ENCODE measurements around the gene EVA1C.
"Not testable (repeated sequence)": the region's sequence is repeated elsewhere in the genome, so short reads cannot be mapped to it uniquely, and the experiment has no call there.

The EVA1C gene

DNA sequence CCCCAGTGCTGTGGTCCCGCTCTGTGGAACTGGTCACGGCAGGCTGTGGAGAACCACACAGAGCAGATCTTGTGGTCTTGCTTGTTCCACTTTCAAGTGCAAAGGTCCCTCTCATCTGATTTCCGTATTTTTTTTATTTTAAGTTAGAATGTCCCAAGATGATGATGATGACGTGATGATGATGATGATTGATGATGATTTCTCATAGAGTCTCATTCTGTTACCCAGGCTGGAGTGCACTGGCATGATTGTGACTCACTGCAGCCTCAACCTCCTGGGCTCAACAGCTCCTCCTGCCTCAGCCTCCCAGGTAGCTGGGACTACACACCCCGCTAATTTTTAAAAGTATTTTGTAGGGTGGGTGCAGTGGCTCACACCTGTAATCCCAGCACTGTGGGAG lies 12.2 kb downstream of the EVA1C start:
- DNase-seq (ENCODE audit: low read depth) = no peak

DNA sequence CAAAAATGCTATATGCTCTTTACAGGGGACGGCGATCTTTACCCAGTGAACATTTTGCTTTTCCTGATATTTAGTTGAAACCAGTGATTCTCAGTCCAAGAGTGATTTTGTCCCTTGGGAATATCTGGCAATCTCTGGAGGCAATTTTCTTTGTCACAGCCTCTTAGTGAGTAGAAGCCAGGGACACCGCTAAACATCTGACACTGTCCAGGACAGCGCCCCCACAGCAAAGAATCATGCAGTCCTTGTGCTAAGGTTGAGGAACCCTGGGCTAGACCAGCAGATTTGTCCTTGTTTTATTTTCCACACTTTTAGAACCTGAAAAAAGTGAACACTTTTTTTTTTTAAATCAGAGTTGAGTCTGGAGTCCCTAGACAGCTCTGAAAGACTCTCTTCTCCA lies 13.1 kb downstream of the EVA1C start:
- no peak for DNase-seq (ENCODE audit: low read depth)

GRCh38 chr21:32426066-32426465 lies 13.6 kb downstream of the EVA1C start:
- DNase-seq (ENCODE audit: low read depth) = no peak

DNA sequence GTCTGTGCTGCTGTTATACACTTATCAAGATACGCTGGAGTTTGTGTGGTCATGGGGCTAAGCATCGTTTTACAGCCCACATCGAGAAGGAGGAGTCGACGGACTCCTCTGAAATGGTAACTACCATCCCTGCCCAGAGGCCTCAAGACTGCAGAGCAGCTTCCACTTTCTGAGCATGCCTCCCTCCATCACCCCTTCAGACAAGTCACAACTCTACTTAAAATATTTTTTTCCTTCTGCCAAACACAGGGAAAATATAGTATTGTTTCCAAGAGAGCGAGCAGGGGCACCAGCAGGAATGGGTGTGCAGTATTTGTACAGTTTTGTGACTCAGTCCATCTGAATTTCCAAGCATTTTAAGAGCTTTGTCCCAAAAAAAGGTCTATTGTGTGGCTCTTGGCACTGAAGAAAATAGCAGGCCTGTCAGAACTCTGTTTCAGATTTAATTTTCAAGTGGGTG lies 14.1 kb downstream of the EVA1C start:
- no peak for DNase-seq (ENCODE audit: low read depth)

GRCh38 chr21:32427958-32428623 lies 15.6 kb downstream of the EVA1C start:
- no peak for DNase-seq (ENCODE audit: low read depth)

- DNase-seq (ENCODE audit: low read depth) = not testable (repeated sequence)
These were observed 20.6 kb downstream of the EVA1C start for GRCh38 chr21:32432982-32433660.

DNA sequence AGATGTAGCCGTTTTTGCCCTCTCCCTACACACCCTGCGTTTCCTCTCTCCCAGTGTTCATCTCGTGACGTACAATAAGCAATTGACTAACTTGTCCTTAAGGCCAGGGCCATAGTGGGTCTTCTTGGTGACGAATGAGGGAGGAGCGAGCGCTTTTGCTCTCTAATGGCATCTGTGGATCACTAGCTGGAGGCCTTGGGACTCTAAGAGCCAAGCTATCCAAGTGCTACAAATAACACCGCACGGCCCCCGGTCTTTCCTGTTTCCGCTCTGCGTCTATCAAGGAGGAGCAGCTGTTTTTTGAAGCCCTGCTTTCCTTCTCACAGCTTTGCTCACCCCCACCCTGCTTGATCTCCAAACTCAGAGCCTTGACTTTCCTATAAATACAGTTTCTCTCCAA lies 25.2 kb downstream of the EVA1C start:
- DNase-seq (ENCODE audit: low read depth) = no peak

DNA sequence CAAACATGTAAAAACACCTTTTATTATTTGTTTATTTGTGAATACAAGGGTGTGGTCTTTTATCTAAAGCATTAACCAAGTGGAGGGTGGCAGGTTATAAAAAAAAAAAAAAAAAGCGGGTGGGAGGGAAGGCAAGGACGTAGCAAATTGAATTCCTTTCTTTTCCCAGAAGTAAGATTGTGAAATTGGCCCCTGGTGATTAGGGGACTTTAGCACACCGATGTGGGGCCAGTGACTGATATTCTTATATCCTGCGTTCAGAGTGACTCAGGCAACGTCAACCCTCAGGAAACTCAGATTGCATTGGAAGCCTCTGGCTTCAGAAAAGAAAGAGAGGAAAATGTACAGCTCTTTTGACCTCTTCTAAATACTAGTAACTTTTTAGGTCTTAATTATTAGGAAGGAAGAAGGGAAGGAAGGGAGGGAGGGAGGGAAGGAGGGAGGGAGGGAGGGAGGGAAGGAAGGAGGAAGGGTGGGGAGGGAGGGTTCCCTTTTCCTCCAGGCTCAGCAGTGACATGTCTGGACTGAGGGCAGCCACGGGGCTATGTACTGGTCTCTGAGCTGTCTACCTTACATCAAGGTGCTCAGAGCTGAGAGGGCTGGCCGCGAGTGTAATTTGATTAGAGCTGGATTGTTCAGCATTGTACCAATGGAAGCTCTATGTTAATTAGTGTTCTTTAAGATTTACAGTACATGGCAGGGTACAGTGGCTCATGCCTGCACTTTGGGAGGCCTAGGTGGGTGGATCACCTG lies 30.2 kb downstream of the EVA1C start:
- no peak for DNase-seq (ENCODE audit: low read depth)

DNA sequence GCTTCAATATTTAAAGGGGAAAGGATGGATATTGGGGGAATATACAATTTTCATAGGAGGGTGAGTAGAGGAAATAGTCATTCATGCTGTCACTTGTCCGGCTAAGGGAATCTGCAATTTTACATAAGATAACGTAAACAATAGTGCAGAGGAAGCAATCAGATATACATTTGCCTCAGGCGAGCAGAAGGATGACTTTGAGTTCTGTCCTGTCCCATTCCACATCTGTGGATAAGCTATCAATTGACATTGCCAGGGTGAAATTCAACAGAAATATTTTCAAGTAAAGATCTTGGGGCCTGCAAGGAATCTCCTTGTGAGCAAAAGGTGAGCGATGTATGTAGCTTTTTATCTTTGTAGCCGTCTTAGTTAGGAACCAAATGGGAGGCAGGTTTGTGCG lies 32.6 kb downstream of the EVA1C start:
- DNase-seq (ENCODE audit: low read depth) = no peak

DNA sequence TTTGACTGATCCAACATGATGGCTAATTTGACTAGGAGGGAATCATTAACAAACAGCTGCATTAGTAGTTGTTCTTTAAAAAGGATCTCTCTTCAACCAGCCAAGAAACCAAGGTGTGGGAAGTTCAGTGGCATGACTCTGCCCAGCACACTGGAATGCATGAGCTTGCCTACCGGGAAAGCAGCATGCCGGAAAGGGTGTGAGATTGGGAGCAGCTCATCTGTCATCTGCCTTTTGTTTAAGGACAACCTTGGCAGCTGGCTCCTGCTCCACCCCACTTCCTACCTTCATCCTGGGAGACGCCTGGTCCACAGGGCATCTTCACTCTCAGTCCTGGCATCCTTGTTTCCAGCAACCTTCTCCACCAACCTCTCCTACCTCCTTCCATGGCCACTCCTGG lies 33.9 kb downstream of the EVA1C start:
- not testable (repeated sequence) for DNase-seq (ENCODE audit: low read depth)

DNA sequence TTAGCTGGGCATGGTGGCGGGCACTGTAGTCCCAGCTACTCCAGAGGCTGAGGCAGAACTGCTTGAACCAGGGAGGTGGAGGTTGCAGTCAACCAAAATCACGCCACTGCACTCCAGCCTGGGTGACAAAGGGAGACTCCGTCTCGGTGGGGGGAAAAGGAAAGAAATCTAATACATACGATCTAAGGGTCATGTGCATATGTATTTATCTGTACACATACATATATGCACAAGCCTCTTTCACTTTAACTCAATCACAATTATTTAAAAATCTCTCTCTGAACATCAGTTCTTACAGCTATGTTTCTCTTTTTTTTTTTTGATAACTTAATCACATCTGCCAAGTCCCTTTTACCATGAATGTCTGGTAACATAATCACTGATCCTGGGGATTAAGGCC lies 34.7 kb downstream of the EVA1C start:
- no peak for DNase-seq (ENCODE audit: low read depth)

DNA sequence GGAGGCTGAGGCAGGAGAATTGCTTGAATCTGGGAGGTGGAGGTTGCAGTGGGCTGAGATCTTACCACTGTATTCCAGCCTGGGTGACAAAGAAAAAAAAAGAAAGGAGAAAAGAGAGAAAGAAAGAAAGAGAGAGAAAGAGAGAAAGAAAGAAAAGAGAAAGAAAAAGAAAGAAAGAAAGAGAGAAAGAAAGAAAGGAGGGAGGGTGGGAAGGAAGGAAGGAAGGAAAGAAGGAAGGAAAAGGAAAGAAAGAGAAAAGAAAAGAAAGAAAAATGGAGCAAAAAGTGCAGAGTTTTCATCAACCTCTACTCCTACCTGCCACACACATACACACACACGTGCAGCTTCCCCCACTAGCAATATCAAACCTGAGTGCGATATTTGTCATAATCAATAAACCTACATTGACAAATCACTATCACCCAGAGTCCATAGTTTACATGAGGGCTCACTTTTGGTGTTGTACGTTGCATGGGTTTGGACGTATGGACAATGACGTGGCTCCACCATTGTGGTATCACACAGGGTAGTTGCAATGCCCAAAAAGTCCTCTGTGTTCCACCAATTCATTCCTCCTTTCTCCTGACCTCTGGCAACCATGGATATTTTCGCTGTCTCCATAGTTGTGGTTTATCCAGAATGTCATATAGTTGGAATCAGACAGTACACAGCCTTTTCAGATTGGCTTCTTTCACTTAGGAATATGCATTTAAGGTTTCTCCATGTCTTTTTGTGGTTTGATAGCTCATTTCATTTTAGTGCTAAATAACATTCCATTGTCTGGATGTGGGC lies 36.5 kb downstream of the EVA1C start:
- no peak for DNase-seq (ENCODE audit: low read depth)

DNA sequence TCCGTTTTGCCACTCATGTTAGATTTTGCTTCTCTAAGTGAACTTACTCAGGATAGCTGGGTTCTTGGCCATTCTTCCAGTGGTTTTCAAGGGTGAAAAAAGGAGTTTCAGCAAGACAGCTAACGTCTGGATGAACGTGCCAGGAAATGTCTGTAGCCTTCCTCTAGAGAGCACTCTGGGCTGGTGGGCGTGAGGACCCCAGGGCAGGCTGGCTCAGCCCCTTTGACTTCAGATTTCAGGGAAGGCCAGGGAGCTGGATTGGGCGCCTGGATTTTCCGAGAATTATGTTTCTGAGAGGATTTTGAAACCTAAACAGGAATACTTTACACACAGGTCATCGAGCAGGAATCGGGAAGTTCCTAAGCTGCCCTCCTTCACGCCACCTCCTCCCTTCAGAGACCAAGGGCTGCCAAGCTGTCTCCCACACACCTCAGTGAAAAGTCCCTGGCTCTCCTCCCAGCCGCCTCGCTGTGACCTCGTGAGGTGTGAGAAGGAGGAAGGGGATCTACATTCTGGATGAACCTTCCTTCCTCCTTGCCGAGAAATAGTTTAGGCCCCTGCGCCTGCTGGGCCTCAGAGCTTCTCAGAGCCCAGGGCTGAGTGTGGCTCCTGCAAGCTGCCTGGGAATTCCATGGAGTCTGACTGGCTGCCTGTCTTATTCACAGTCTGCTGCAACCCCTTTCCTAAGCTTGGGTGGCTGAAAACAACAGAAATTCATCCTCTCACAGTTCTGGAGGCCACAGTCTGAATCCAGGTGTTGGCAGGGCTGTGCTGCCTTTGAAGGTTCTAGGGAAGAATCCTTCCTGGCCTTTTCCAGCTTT lies 38.6 kb downstream of the EVA1C start:
- DNase-seq (ENCODE audit: low read depth) = not testable (repeated sequence)

GRCh38 chr21:32452191-32452590 lies 39.7 kb downstream of the EVA1C start:
- DNase-seq (ENCODE audit: low read depth) = not testable (repeated sequence)

DNA sequence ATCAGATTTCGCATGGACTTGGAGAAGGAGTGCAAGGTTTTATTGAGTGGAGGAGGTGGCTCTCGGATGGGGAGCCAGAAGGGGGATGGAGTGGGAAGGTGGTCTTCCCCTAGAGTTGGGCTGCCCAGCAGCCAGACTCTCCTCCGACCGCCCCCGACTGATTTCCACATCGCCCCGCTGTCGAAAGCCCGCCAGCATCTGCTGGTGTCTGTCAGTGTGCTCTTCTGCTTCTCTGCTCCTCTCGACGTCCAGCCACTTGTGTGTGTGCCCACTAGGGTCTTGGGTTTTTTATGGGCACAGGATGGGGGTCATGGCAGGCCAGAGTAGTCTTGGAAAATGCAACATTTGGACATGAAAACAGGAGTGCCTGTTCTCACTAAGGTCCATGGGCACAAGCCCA lies 40.1 kb downstream of the EVA1C start:
- DNase-seq (ENCODE audit: low read depth) = no peak

- no peak for DNase-seq (ENCODE audit: low read depth)
These were observed 43.0 kb downstream of the EVA1C start for GRCh38 chr21:32455548-32455947.

DNA sequence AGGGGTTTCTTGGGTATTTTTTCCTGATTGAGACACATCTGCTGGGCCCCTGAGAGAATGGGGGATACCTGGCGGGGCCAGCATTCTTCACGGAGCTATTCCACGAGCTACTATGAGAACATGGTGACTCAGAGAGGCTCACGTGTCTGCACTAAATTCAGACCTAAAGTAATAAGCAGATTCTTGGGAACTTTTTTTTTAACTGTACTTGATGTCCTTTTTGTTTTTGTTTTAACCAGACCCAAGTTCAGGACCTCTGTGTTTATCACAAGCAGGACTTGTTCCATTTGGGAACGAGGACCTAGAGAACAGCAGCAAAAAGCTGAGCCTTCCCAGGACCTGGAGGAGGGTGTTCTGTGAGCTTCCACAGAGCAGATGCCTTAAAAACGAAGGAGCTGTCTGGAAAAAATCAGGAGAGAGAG lies 44.0 kb downstream of the EVA1C start:
- no peak for DNase-seq (ENCODE audit: low read depth)

GRCh38 chr21:32457360-32457840 lies 44.9 kb downstream of the EVA1C start:
- no peak for DNase-seq (ENCODE audit: low read depth)

DNA sequence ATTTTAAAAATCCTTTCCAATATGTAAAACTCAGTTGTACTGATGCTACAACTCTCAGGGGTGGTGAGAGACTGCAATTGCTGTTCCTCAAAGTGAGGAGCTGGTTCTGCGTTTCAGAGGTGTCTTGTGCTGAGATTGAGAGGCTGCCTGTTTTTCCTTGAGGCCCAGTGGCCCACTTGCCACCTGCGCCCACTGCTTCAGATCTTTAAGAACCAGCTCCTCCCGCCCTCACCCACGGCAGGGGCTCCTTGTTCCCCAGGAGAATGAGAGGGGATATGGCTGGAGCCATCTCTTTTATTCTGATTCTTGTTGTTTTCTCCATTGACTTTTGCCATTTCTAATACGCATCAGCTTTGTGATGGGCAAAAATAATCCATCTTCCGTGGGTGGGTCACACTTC lies 45.5 kb downstream of the EVA1C start:
- no peak for DNase-seq (ENCODE audit: low read depth)

- no peak for DNase-seq (ENCODE audit: low read depth)
These were observed 47.5 kb downstream of the EVA1C start for GRCh38 chr21:32459972-32460371.

- DNase-seq (ENCODE audit: low read depth) = no peak
These were observed 49.0 kb downstream of the EVA1C start for GRCh38 chr21:32461503-32461902.

All from activated T-cell treated with anti-CD3 and anti-CD28 coated beads for 48 hours (primary cell).